Esophagus squamous epithelium (tissue), 4 donors: ENCODE measurements around the gene SCNN1G.

ENCODE experiments used
- POLR2A ChIP-seq, 4 donors: fragments of 450-650 bp; IDR thresholded peaks; one replicate each; pipeline ENCODE4 v1.6.1; 2017; ENCODE audit warnings: antibody characterized with exemption in 4 of 4, mild to moderate bottlenecking in 4 of 4, moderate library complexity in 3 of 4
- TF ChIP-seq, protein P1 (sequence below), 6 experiments: fragments of 450-650 bp in 4 of 6; fragments of 200-600 bp in 2 of 6; sonication (generic) in 2 of 6; IDR thresholded peaks; one replicate each; pipeline ENCODE4 v1.5.1; 2016 to 2019; ENCODE audit warnings: antibody characterized with exemption in 6 of 6, mild to moderate bottlenecking in 4 of 6, moderate library complexity in 4 of 6

DNA sequence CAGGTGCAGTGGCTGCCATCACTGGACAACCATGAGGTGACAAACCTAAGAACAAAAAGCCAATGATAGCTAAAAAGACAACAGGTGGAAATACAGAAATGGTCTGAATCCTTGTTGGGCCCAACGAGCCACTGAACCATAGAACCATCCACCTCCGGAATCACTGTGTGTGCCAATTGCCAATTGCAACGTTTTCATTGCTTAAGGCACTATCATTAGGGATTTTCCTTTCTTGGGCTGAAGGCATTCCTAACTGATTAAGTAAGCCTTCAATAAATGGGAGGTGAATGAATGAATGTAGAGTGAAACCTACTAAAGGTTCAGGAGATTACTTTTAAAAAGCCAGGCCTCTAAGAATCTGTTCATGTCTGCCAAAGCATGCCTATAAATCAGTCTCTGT, 36.9 kb upstream of the SCNN1G start:
- TF ChIP-seq POLR2A (IDR thresholded peaks at IDR 0.05): no peak
- TF ChIP-seq, protein P1, sequence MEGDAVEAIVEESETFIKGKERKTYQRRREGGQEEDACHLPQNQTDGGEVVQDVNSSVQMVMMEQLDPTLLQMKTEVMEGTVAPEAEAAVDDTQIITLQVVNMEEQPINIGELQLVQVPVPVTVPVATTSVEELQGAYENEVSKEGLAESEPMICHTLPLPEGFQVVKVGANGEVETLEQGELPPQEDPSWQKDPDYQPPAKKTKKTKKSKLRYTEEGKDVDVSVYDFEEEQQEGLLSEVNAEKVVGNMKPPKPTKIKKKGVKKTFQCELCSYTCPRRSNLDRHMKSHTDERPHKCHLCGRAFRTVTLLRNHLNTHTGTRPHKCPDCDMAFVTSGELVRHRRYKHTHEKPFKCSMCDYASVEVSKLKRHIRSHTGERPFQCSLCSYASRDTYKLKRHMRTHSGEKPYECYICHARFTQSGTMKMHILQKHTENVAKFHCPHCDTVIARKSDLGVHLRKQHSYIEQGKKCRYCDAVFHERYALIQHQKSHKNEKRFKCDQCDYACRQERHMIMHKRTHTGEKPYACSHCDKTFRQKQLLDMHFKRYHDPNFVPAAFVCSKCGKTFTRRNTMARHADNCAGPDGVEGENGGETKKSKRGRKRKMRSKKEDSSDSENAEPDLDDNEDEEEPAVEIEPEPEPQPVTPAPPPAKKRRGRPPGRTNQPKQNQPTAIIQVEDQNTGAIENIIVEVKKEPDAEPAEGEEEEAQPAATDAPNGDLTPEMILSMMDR (IDR thresholded peaks at IDR 0.05): no peak
